Ovary (tissue), 3 donors: ENCODE measurements around the gene AADACL2.

Experiments used
- CTCF ChIP-seq, 3 donors: fragments of 450-650 bp in 2 of 3; fragments of 200-600 bp in 1 of 3; IDR thresholded peaks; one replicate each; pipeline versions ENCODE4 v1.5.1 to v1.8.0; 2016 to 2022; ENCODE audit warnings: antibody characterized with exemption in 3 of 3, mild to moderate bottlenecking in 1 of 3
- EP300 ChIP-seq: sonication (generic); formaldehyde crosslinking; IDR thresholded peaks from one replicate; pipeline ENCODE4 v1.6.1; 2017; ENCODE audit warnings: antibody characterized with exemption
- donor health status: DM: no; HTN: no; CAD: no.

GRCh38 chr3:151684094-151684493 is 49.6 kb upstream of the AADACL2 start:
- TF ChIP-seq EP300 (no peak), CTCF (IDR thresholded peaks at IDR 0.05) (no peak)
